Thyroid gland (tissue), 4 donors: Measurements from ENCODE around the gene PPIL4. TPM values are rescaled to one million over a fixed set of nuclear protein-coding genes. Genes with fewer than 3 reads are reported as not detected.
"Not testable (repeated sequence)": the region's sequence is repeated elsewhere in the genome, so short reads cannot be mapped to it uniquely, and the experiment has no call there.

ENCODE experiments used
- DNase-seq, 2 donors: peaks; one replicate each; pipeline ENCODE4 v3.0.0-alpha.2; 2019
- H3K27ac ChIP-seq, 3 donors: fragments of 200-600 bp; sonication (generic); 1 replicate in 2 of 3; 2 replicates in 1 of 3; pipeline ENCODE4 v1.5.1; 2016 to 2019; ENCODE audit warnings: mild to moderate bottlenecking in 1 of 3, moderate library complexity in 1 of 3
- H3K27me3 ChIP-seq: fragments of 200-600 bp; sonication (generic); one replicate; pipeline ENCODE4 v1.5.1; 2019
- H3K36me3 ChIP-seq, 2 donors: fragments of 200-600 bp; sonication (generic); one replicate each; pipeline ENCODE4 v1.5.1; 2016 to 2019
- H3K4me1 ChIP-seq, 2 donors: fragments of 200-600 bp; sonication (generic); one replicate each; pipeline ENCODE4 v1.5.1; 2017 to 2019
- H3K4me3 ChIP-seq, 3 donors: fragments of 200-600 bp; sonication (generic); replicated peaks in 1 of 3; 1 replicate in 2 of 3; 2 replicates in 1 of 3; pipeline ENCODE4 v1.5.1; 2016; ENCODE audit warnings: mild to moderate bottlenecking in 1 of 3
- H3K9me3 ChIP-seq: fragments of 200-600 bp; sonication (generic); one replicate; pipeline ENCODE4 v1.5.1; 2017
- CTCF ChIP-seq, 6 experiments: fragments of 200-600 bp in 3 of 6; fragments of 450-650 bp in 3 of 6; sonication (generic) in 3 of 6; IDR thresholded peaks; one replicate each; pipeline ENCODE4 v1.5.1; 2016 to 2019; ENCODE audit warnings: antibody characterized with exemption in 6 of 6, mild to moderate bottlenecking in 2 of 6, inconsistent platforms in 1 of 6, moderate library complexity in 1 of 6
- POLR2A ChIP-seq, 2 donors: fragments of 450-650 bp; IDR thresholded peaks; one replicate each; pipeline ENCODE4 v1.6.1; 2017; ENCODE audit warnings: antibody characterized with exemption in 2 of 2, mild to moderate bottlenecking in 2 of 2, moderate library complexity in 1 of 2
- WGBS, 2 donors: methylation state at CpG; one replicate each; pipeline ENCODE4 v1.1.5; 2017; 5-methylcytosine and 5-hydroxymethylcytosine counted together
- intact Hi-C: fragments of 100-400 bp; cut with DNase I; formaldehyde crosslinking; loops from one replicate; pipeline ENCODE4 v1.15.1; 2023
- total RNA-seq, 4 donors: library from RNA; depleted of rRNA; stranded (reverse); fragments of >200 nt; gene quantifications; one replicate each; pipeline ENCODE4 v1.2.3, GENCODE V29; 2016

The PPIL4 gene
- total RNA-seq, 4 donors from 2014 or later, result 42.4 to 57.2 (median 48.4) TPM

GRCh38 chr6:149501201-149501600 is 44.6 kb downstream of the PPIL4 start:
- Histone ChIP-seq H3K27ac (no peak overlapping the region), H3K4me1 (no peaks in the 10 kb centered on the region), H3K4me3 (no peak overlapping the region), H3K9me3 (no peaks in the 10 kb centered on the region), H3K27me3 (no peaks in the 10 kb centered on the region), H3K36me3 (no peaks in the 10 kb centered on the region)
- intact Hi-C loops, result no loop called here
- TF ChIP-seq CTCF (IDR thresholded peaks at IDR 0.05) (no peak), POLR2A (IDR thresholded peaks at IDR 0.05) (no peak)
- no peak for DNase-seq
- WGBS, 2 donors, result 98% methylated on average over 1 of the region's 1 CpG

- 81 to 93% methylated on average over 1 of the region's 1 CpG for WGBS, 2 donors
- H3K27ac ChIP-seq, result no peak overlapping the region
These were observed 45.7 kb downstream of the PPIL4 start for GRCh38 chr6:149500096-149500495.

GRCh38 chr6:149499066-149499465 is 46.8 kb downstream of the PPIL4 start:
- TF ChIP-seq CTCF (IDR thresholded peaks at IDR 0.05) (no peak), POLR2A (IDR thresholded peaks at IDR 0.05) (no peak)
- Histone ChIP-seq H3K9me3 (no peaks in the 10 kb centered on the region), H3K27me3 (no peaks in the 10 kb centered on the region), H3K36me3 (no peaks in the 10 kb centered on the region), H3K4me3 (no peak overlapping the region), H3K27ac (no peak overlapping the region), H3K4me1 (no peaks in the 10 kb centered on the region)
- no peak for DNase-seq
- intact Hi-C loops, result no loop called here
- WGBS, 2 donors, result 88 to 89% methylated on average over 3 of the region's 3 CpGs

More at GRCh38 chr6:149500096-149500495, 45.7 kb downstream of the PPIL4 start:
- no peaks in the 10 kb centered on the region for H3K27me3 ChIP-seq
- no peaks in the 10 kb centered on the region for H3K4me1 ChIP-seq
- no peaks in the 10 kb centered on the region for H3K36me3 ChIP-seq
- TF ChIP-seq CTCF (IDR thresholded peaks at IDR 0.05) (no peak), POLR2A (IDR thresholded peaks at IDR 0.05) (no peak)
- intact Hi-C loops, result no loop called here
- no peak overlapping the region for H3K4me3 ChIP-seq
- no peak for DNase-seq
- H3K9me3 ChIP-seq, result no peaks in the 10 kb centered on the region

GRCh38 chr6:149497365-149497764 is 48.5 kb downstream of the PPIL4 start:
- Histone ChIP-seq H3K27ac (no peak overlapping the region), H3K36me3 (no peaks in the 10 kb centered on the region), H3K27me3 (no peaks in the 10 kb centered on the region), H3K9me3 (no peaks in the 10 kb centered on the region), H3K4me3 (no peak overlapping the region), H3K4me1 (no peaks in the 10 kb centered on the region)
- DNase-seq, result no peak
- 94 to 100% methylated on average over 2 of the region's 2 CpGs for WGBS, 2 donors
- TF ChIP-seq POLR2A (IDR thresholded peaks at IDR 0.05) (no peak), CTCF (IDR thresholded peaks at IDR 0.05) (no peak)
- intact Hi-C loops, result no loop called here

GRCh38 chr6:149496597-149496996 is 49.2 kb downstream of the PPIL4 start:
- H3K9me3 ChIP-seq, H3K36me3 ChIP-seq, intact Hi-C loops, DNase-seq, H3K4me1 ChIP-seq, H3K27me3 ChIP-seq, H3K27ac ChIP-seq, H3K4me3 ChIP-seq: not testable (repeated sequence)
- WGBS, 2 donors, result 95 to 96% methylated on average over 6 of the region's 6 CpGs

GRCh38 chr6:149495349-149496016 is 50.4 kb downstream of the PPIL4 start:
- H3K27ac ChIP-seq, H3K27me3 ChIP-seq, H3K4me1 ChIP-seq, H3K4me3 ChIP-seq, intact Hi-C loops, DNase-seq, H3K9me3 ChIP-seq, H3K36me3 ChIP-seq: not testable (repeated sequence)
- 87 to 92% methylated on average over 11 of the region's 11 CpGs for whole genome bisulfite sequencing, 2 donors

- H3K4me1 ChIP-seq, H3K27me3 ChIP-seq, intact Hi-C loops, H3K9me3 ChIP-seq, H3K4me3 ChIP-seq, H3K27ac ChIP-seq, DNase-seq, H3K36me3 ChIP-seq: not testable (repeated sequence)
- 88 to 93% methylated on average over 4 of the region's 4 CpGs for WGBS, 2 donors
These were observed 51.0 kb downstream of the PPIL4 start for GRCh38 chr6:149494810-149495209.
